HepG2 (cell line): Measurements from ENCODE around the gene OMG. TPM values are rescaled to one million over a fixed set of nuclear protein-coding genes. Genes with fewer than 3 reads are reported as not detected.
A peak's percentile ranks its signal among the peaks of the same experiment; 100 is the strongest.
"Not testable (repeated sequence)": the region's sequence is repeated elsewhere in the genome, so short reads cannot be mapped to it uniquely, and the experiment has no call there.

ENCODE experiments used
- ATAC-seq: fragments of 200-7000 bp; cut with Tn5 transposase; 3 replicates; pipeline ENCODE4 v1.9.1; 2020; ENCODE audit warnings: mild to moderate bottlenecking, moderate library complexity
- BruUV-seq: library from RNA; stranded (reverse); fragments of 400-500 nt; replicated peaks from 2 replicates; lab custom pipeline; 2021; lab: Mats Ljungman, UMichigan
- CTCF ChIA-PET: fragments of 300-600 bp; formaldehyde crosslinking; extraction: SDS; loops from one replicate; lab custom pipeline; 2021; ENCODE audit warnings: low total read pairs, inconsistent platforms, low intra/inter-chr PET ratio; lab: Yijun Ruan, JAX
- POLR2A ChIA-PET: fragments of 350-600 bp; sonication (Branson Sonifier 250); formaldehyde crosslinking; loops from one replicate; lab custom pipeline; 2020; ENCODE audit warnings: antibody characterized with exemption, inconsistent platforms; lab: Yijun Ruan, JAX
- DNase-seq: peaks from one replicate; pipeline ENCODE4 v3.0.0-alpha.2; 2015; ENCODE audit warnings: low spot score
- FAIRE-seq: peaks from 3 replicates; lab custom pipeline; 2011; peaks lifted over from hg19 to GRCh38; lab: Jason Lieb, UNC
- H2AFZ ChIP-seq: one replicate; pipeline ENCODE4 v1.6.1; 2011; ENCODE audit warnings: low read length, inconsistent platforms
- H3K27ac ChIP-seq: fragments of 300-600 bp; 3 replicates; pipeline ENCODE4 v1.8.0; 2011; ENCODE audit warnings: mixed run types, mild to moderate bottlenecking, mixed read lengths, low read length, inconsistent platforms; ENCODE audit not compliant: insufficient read depth; ENCODE audit errors: extremely low read length
- H3K27me3 ChIP-seq, 2 experiments: fragments of 200-600 bp in 1 of 2; 2 replicates in 1 of 2; 3 replicates in 1 of 2; pipeline versions ENCODE4 v1.6.0 to v1.8.0; 2011; ENCODE audit warnings: low read length in 2 of 2, mild to moderate bottlenecking in 2 of 2, moderate library complexity in 2 of 2, inconsistent platforms in 1 of 2; ENCODE audit not compliant: insufficient read depth in 2 of 2, control insufficient read depth in 1 of 2
- H3K36me3 ChIP-seq, 2 experiments: fragments of 200-600 bp in 1 of 2; replicated peaks in 1 of 2; 2 replicates in 1 of 2; 3 replicates in 1 of 2; pipeline versions ENCODE4 v1.5.1 to v1.8.0; 2011; ENCODE audit warnings: low read length in 2 of 2, inconsistent platforms in 1 of 2; ENCODE audit not compliant: insufficient read depth in 2 of 2, control insufficient read depth in 1 of 2
- H3K4me1 ChIP-seq: 2 replicates; pipeline ENCODE4 v1.5.1; 2012; ENCODE audit warnings: low read length, inconsistent platforms; ENCODE audit not compliant: insufficient read depth
- H3K4me2 ChIP-seq: 2 replicates; pipeline ENCODE4 v1.6.0; 2011; ENCODE audit warnings: low read depth, low read length, inconsistent platforms
- H3K4me3 ChIP-seq, 3 experiments: fragments of 200-600 bp in 1 of 3; sonication (generic), shearing (Covaris generic) in 1 of 3; replicated peaks in 1 of 3; 2 replicates each; pipeline ENCODE4 v1.5.1; 2011 to 2016; ENCODE audit warnings: low read length in 3 of 3, inconsistent platforms in 2 of 3, low read depth in 2 of 3, mild to moderate bottlenecking in 2 of 3, control low read depth in 1 of 3, mixed read lengths in 1 of 3; ENCODE audit not compliant: insufficient read depth in 1 of 3
- H3K79me2 ChIP-seq: one replicate; pipeline ENCODE4 v1.6.1; 2011; ENCODE audit warnings: low read length, inconsistent platforms; ENCODE audit not compliant: insufficient read depth
- H3K9ac ChIP-seq: 2 replicates; pipeline ENCODE4 v1.6.0; 2011; ENCODE audit warnings: mild to moderate bottlenecking, low read depth, low read length, inconsistent platforms; ENCODE audit not compliant: insufficient read depth
- H3K9me3 ChIP-seq: 2 replicates; pipeline ENCODE4 v1.5.1; 2012; ENCODE audit warnings: mild to moderate bottlenecking, low read length
- H4K20me1 ChIP-seq: 2 replicates; pipeline ENCODE4 v1.6.0; 2011; ENCODE audit warnings: inconsistent platforms, mild to moderate bottlenecking, low read length, moderate library complexity; ENCODE audit not compliant: insufficient read depth
- GPN1 ChIP-seq: sonication (generic); formaldehyde crosslinking; IDR thresholded peaks from 2 replicates; pipeline ENCODE4 v1.5.1; 2020; ENCODE audit warnings: missing genetic modification reagents, borderline replicate concordance
- MYC ChIP-seq: sonication (generic); formaldehyde crosslinking; IDR thresholded peaks from 2 replicates; pipeline ENCODE4 v1.9.0; 2021; ENCODE audit warnings: missing genetic modification reagents, borderline replicate concordance
- THAP9 ChIP-seq: sonication (generic); formaldehyde crosslinking; IDR thresholded peaks from 2 replicates; pipeline ENCODE4; 2020; ENCODE audit warnings: missing genetic modification reagents, mild to moderate bottlenecking, borderline replicate concordance
- U2AF2 ChIP-seq: fragments of 200-400 bp; formaldehyde crosslinking; IDR thresholded peaks from 2 replicates; pipeline ENCODE4 v1.6.1; 2017; ENCODE audit warnings: low read depth, mild to moderate bottlenecking, low read length
- ZBTB33 ChIP-seq: sonication (generic); formaldehyde crosslinking; IDR thresholded peaks from 2 replicates; pipeline ENCODE4 v1.4.0; 2020; ENCODE audit warnings: missing genetic modification reagents
- ZNF232 ChIP-seq: sonication (generic); formaldehyde crosslinking; IDR thresholded peaks from 2 replicates; pipeline ENCODE4 v1.4.0; 2020; ENCODE audit warnings: missing genetic modification reagents, borderline replicate concordance
- ZNF574 ChIP-seq: sonication (generic); formaldehyde crosslinking; IDR thresholded peaks from 2 replicates; pipeline ENCODE4 v1.4.0; 2020; ENCODE audit warnings: missing genetic modification reagents
- ZNF766 ChIP-seq: sonication (generic); formaldehyde crosslinking; IDR thresholded peaks from 2 replicates; pipeline ENCODE4 v1.5.0; 2020; ENCODE audit warnings: missing genetic modification reagents, borderline replicate concordance
- WGBS: methylation state at CpG from one replicate; pipeline ENCODE4 v1.1.6; 2017; ENCODE audit warnings: low lambda C conversion rate; 5-methylcytosine and 5-hydroxymethylcytosine counted together
- in situ Hi-C: cut with HindIII; loops from 2 replicates; pipeline ENCODE4 v1.10.0; 2017; ENCODE audit warnings: low pct_unique_long_range_greater_than_20kb; ENCODE audit not compliant: extremely low pct_ligation_motif_present
- intact Hi-C: fragments of 100-400 bp; cut with micrococcal nuclease; formaldehyde crosslinking; loops from one replicate; pipeline ENCODE4 v1.10.0; 2022; ENCODE audit not compliant: unreplicated experiment
- polyA plus RNA-seq, 8 experiments: library from polyadenylated mRNA; depleted of rRNA in 3 of 8; stranded (reverse) in 7 of 8; unstranded in 1 of 8; fragments of >200 nt; fragmentation: Illumina TruSeq in 4 of 8; extraction: Trizol in 4 of 8; gene quantifications; 2 replicates each; pipeline versions ENCODE4 v1.2.1 to v1.2.3, GENCODE V29; 2011 to 2016; ENCODE audit warnings: low read depth in 4 of 8, missing spikeins in 1 of 8, mixed read lengths in 1 of 8; ENCODE audit not compliant: insufficient read depth in 1 of 8
- total RNA-seq, 5 experiments: library from RNA; depleted of rRNA; stranded (reverse); fragments of >200 nt; fragmentation: Illumina TruSeq; extraction: Trizol; gene quantifications; 2 replicates each; pipeline ENCODE4 v1.2.3, GENCODE V29; 2016; ENCODE audit warnings: low read depth in 1 of 5

OMG gene
- total and polyA plus RNA-seq, 2 of the 13 experiments (the other 11 are each of a cell fraction or from before 2014, with no cell fraction given): not detected

GRCh38 chr17:31297090-31297489 lies at the start of gene OMG (continued):
- no peak for TF ChIP-seq ZNF574 (CRISPR knock-in tag)
- TF ChIP-seq ZNF232 (CRISPR knock-in tag): no peak
- no peak for TF ChIP-seq THAP9 (CRISPR knock-in tag)
- TF ChIP-seq GPN1 (CRISPR knock-in tag): no peak
- TF ChIP-seq ZBTB33: no peak
- no peak for TF ChIP-seq U2AF2
- TF ChIP-seq MYC (CRISPR knock-in tag): no peak
- TF ChIP-seq ZNF766 (CRISPR knock-in tag): no peak

- H3K4me1 ChIP-seq, POLR2A ChIA-PET, BruUV-seq, intact Hi-C loops, H3K4me3 ChIP-seq, CTCF ChIA-PET, H3K9me3 ChIP-seq, H3K9ac ChIP-seq, DNase-seq, FAIRE-seq, H3K79me2 ChIP-seq, in situ Hi-C loops, H4K20me1 ChIP-seq, H2AFZ ChIP-seq, H3K27ac ChIP-seq, H3K4me2 ChIP-seq, H3K27me3 ChIP-seq: not testable (repeated sequence)
- H3K36me3 ChIP-seq: peaks cover 0 to 21% of the 10 kb centered on the region in 2 experiments; a peak in 3 of 5 replicates
- peak; percentile 53 for ATAC-seq
- WGBS: 93% methylated on average over 14 of the region's 34 CpGs
Observed at GRCh38 chr17:31345191-31345747, 48.2 kb upstream of the OMG start.
